ENCODE measurements around the gene TMEM170B.

TMEM170B gene

GRCh38 chr6:11493974-11494373, 43.6 kb upstream of the TMEM170B start:
- no peak for ATAC-seq
- TF ChIP-seq PATZ1 (CRISPR knock-in tag; IDR thresholded peaks at IDR 0.05; ENCODE audit: borderline replicate concordance) (no peak), ISL1 (CRISPR knock-in tag; IDR thresholded peaks at IDR 0.05) (0 out of 2 replicates have a peak, but pooled peaks have one; percentile 28), GLIS3 (CRISPR knock-in tag; IDR thresholded peaks at IDR 0.05) (no peak)
- TF ChIP-seq, protein P1, sequence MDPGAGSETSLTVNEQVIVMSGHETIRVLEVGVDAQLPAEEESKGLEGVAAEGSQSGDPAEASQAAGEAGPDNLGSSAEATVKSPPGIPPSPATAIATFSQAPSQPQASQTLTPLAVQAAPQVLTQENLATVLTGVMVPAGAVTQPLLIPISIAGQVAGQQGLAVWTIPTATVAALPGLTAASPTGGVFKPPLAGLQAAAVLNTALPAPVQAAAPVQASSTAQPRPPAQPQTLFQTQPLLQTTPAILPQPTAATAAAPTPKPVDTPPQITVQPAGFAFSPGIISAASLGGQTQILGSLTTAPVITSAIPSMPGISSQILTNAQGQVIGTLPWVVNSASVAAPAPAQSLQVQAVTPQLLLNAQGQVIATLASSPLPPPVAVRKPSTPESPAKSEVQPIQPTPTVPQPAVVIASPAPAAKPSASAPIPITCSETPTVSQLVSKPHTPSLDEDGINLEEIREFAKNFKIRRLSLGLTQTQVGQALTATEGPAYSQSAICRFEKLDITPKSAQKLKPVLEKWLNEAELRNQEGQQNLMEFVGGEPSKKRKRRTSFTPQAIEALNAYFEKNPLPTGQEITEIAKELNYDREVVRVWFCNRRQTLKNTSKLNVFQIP (CRISPR knock-in tag; IDR thresholded peaks at IDR 0.05; ENCODE audit: borderline replicate concordance, low read depth) = no peak

- TF ChIP-seq GLIS3 (CRISPR knock-in tag; IDR thresholded peaks at IDR 0.05) (no peak), TOX (CRISPR knock-in tag; IDR thresholded peaks at IDR 0.05; ENCODE audit: borderline replicate concordance) (no peak), OSR1 (CRISPR knock-in tag; IDR thresholded peaks at IDR 0.05) (no peak), ZNF8 (CRISPR knock-in tag; IDR thresholded peaks at IDR 0.05) (no peak), PATZ1 (CRISPR knock-in tag; IDR thresholded peaks at IDR 0.05; ENCODE audit: borderline replicate concordance) (no peak), ESRRG (CRISPR knock-in tag; IDR thresholded peaks at IDR 0.05) (no peak), TSHZ2 (CRISPR knock-in tag; IDR thresholded peaks at IDR 0.05) (no peak), ZNF565 (CRISPR knock-in tag; conservative IDR thresholded peaks at IDR 0.05; ENCODE audit: low read depth) (no peak), BACH2 (CRISPR knock-in tag; IDR thresholded peaks at IDR 0.05; ENCODE audit: borderline replicate concordance) (no peak), PPARA (CRISPR knock-in tag; IDR thresholded peaks at IDR 0.05; ENCODE audit: borderline replicate concordance) (no peak), CSDC2 (CRISPR knock-in tag; IDR thresholded peaks at IDR 0.05) (no peak)
- TF ChIP-seq, protein P2, sequence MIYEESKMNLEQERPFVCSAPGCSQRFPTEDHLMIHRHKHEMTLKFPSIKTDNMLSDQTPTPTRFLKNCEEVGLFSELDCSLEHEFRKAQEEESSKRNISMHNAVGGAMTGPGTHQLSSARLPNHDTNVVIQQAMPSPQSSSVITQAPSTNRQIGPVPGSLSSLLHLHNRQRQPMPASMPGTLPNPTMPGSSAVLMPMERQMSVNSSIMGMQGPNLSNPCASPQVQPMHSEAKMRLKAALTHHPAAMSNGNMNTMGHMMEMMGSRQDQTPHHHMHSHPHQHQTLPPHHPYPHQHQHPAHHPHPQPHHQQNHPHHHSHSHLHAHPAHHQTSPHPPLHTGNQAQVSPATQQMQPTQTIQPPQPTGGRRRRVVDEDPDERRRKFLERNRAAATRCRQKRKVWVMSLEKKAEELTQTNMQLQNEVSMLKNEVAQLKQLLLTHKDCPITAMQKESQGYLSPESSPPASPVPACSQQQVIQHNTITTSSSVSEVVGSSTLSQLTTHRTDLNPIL (CRISPR knock-in tag; IDR thresholded peaks at IDR 0.05; ENCODE audit: low read depth) = no peak
- ATAC-seq = no peak
Observed at GRCh38 chr6:11494786-11495564, 42.6 kb upstream of the TMEM170B start.

DNA sequence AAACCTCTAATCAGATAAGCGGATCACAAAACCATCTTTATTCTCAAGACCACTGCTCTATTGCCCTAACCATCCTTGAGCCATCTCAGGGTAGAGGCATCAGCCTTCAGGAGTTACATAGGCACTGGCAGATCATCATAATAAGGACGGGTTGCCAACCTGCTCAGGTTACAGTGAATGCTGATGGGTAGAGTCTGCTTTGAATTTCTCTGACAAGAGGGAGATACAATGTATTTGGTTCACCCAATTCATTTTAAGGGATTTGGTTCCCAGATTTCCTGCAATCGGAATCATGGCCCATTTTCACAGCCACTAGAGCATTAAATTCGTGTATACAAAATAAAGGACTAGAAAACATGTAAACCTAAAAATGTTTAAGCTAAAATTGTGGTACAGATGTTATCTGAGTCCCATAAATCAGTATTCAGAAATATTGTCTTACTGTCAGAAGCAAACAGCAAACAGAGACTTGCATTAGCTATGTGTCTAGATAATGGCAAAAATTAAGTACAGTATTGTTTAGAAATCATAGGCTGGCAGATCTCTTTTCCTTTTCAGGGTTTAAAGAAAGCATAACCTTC, 41.9 kb upstream of the TMEM170B start:
- ATAC-seq = peak; percentile 67
- no peak for TF ChIP-seq ZNF8 (CRISPR knock-in tag; IDR thresholded peaks at IDR 0.05)
- TF ChIP-seq PPARA (CRISPR knock-in tag; IDR thresholded peaks at IDR 0.05; ENCODE audit: borderline replicate concordance) = no peak
- TF ChIP-seq GLIS3 (CRISPR knock-in tag; IDR thresholded peaks at IDR 0.05) = no peak
- TF ChIP-seq ZC3H10 (CRISPR knock-in tag; IDR thresholded peaks at IDR 0.05) = no peak
- TF ChIP-seq TOX (CRISPR knock-in tag; IDR thresholded peaks at IDR 0.05; ENCODE audit: borderline replicate concordance) = no peak
- TF ChIP-seq ZFP3 (CRISPR knock-in tag; IDR thresholded peaks at IDR 0.05) = no peak
